BE2C (cell line): Measurements from ENCODE around the gene ARHGAP24. TPM values are rescaled to one million over a fixed set of nuclear protein-coding genes. Genes with fewer than 3 reads are reported as not detected.
A peak's percentile ranks its signal among the peaks of the same experiment; 100 is the strongest.

Source experiments
- DNase-seq: peaks from one replicate; pipeline ENCODE4 v3.0.0-alpha.2; 2020
- H3K27me3 ChIP-seq: fragments of 250-450 bp; sonication (Bioruptor Pico); 2 replicates; pipeline ENCODE4 v1.5.1; 2020; ENCODE audit warnings: mild to moderate bottlenecking
- H3K36me3 ChIP-seq: fragments of 250-450 bp; sonication (Bioruptor Pico); 2 replicates; pipeline ENCODE4 v1.5.1; 2020; ENCODE audit warnings: mild to moderate bottlenecking
- H3K4me1 ChIP-seq: fragments of 250-450 bp; sonication (Bioruptor Pico); 2 replicates; pipeline ENCODE4 v1.5.1; 2020
- H3K4me3 ChIP-seq: 2 replicates; pipeline ENCODE4 v1.5.1; 2011; ENCODE audit warnings: low read depth, low read length
- H3K9me3 ChIP-seq: fragments of 250-450 bp; sonication (Bioruptor Pico); 2 replicates; pipeline ENCODE4 v1.5.1; 2020
- polyA plus RNA-seq: library from polyadenylated mRNA; unstranded; fragments of >200 nt; gene quantifications from one replicate; pipeline ENCODE4 v1.2.1, GENCODE V29; 2012; ENCODE audit warnings: low read depth, missing spikeins; ENCODE audit not compliant: insufficient read length, insufficient read depth
- TF ChIP-seq, protein P1 (sequence below): IDR thresholded peaks from 2 replicates; pipeline ENCODE4 v1.5.1; 2012; ENCODE audit warnings: mild to moderate bottlenecking, low read depth, low read length

The ARHGAP24 gene
- 0.79 TPM for polyA plus RNA-seq

DNA sequence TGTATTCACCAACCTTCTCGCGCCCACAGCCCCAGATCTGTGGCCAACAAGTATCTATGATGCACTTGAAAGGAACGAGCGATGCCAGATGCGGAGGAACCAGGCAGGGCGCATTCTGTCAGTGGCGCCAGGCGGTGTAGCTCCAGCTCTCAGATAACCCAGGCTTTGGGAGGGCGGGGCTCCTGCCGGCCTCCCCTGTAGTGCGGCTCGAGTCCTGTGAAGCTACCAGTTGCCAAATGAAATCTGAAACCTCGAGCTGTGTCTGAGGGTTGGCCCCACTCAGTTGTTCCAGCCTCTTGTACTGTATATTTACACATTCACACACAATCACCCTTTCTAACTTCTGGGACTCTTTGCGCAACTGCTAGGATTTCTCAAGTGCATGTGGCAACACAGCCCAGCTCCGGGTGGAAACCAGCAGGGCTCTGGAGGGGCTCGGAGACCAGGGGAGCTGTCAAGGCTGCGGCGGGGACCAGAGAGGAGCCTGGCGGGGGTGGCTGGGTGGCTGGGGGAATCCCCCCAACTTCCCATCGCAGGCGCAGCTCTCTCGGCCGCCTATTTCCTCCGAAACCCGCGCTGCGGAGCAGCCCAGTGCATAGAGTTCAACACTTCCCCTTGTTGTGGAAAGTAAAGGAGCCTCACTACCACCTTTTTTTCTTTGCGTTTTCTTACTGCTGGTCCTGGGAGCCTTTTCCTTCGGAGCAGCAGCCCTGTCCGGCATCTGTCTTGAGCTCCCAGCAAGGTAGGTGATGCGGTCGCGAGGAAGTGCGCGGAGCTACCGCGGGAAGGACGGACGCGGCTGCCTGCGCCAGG, at the start of gene ARHGAP24:
TSS of gene ARHGAP24 (plus strand) at position 333 of the 813 bp plus-strand sequence.
- no peaks in the 10 kb centered on the region for H3K4me1 ChIP-seq
- TF ChIP-seq, protein P1, sequence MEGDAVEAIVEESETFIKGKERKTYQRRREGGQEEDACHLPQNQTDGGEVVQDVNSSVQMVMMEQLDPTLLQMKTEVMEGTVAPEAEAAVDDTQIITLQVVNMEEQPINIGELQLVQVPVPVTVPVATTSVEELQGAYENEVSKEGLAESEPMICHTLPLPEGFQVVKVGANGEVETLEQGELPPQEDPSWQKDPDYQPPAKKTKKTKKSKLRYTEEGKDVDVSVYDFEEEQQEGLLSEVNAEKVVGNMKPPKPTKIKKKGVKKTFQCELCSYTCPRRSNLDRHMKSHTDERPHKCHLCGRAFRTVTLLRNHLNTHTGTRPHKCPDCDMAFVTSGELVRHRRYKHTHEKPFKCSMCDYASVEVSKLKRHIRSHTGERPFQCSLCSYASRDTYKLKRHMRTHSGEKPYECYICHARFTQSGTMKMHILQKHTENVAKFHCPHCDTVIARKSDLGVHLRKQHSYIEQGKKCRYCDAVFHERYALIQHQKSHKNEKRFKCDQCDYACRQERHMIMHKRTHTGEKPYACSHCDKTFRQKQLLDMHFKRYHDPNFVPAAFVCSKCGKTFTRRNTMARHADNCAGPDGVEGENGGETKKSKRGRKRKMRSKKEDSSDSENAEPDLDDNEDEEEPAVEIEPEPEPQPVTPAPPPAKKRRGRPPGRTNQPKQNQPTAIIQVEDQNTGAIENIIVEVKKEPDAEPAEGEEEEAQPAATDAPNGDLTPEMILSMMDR: no peak
- H3K4me3 ChIP-seq: peak within 1 kb of the TSS; percentile 73
- H3K9me3 ChIP-seq: no peaks in the 10 kb centered on the region
- no peaks in the 10 kb centered on the region for H3K36me3 ChIP-seq
- peak; percentile 84 for DNase-seq
- H3K27me3 ChIP-seq: no peaks in the 10 kb centered on the region

DNA sequence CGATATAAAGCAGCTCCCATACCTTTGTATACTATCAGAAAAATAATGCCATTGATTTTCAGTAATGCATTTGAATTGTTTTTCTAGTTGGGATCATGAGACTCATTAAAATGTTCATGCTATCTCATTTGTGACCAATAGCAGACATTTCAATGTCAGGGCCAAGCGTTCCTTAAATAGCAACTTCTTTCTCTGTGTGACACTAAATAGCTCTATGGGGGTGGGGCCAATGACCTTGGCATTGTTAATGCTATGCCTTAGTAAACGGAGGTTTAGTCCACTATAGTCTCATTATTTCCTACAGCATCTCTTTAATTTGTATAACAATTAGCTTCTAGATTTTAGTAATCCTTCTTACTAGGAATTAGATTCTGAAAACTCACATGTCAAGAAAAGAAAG, 48.6 kb upstream of the ARHGAP24 start:
- Histone ChIP-seq H3K4me3 (no peak overlapping the region), H3K27me3 (no peaks in the 10 kb centered on the region), H3K4me1 (no peaks in the 10 kb centered on the region), H3K36me3 (no peaks in the 10 kb centered on the region), H3K9me3 (no peaks in the 10 kb centered on the region)
- TF ChIP-seq, protein P1: no peak
- no peak for DNase-seq

DNA sequence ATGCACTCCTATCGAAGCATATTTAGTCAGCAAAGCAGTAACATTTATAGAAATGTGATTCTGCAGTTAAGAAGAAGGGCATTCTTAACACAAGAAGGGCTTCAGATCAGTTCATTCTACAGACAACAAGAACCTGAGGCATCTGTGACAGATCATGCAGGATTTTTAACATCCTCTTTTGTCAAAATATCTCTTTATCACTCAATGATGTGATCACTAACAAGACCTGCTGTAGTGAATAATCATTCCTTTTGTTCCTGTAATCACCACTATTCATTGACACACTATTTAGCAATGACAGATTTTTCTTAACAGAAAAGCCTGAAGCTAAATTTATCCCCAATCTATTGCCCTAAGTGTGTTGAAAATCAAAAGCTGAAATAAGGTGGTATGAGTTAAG, 47.8 kb upstream of the ARHGAP24 start:
- no peak overlapping the region for H3K4me3 ChIP-seq
- no peak for DNase-seq
- H3K27me3 ChIP-seq: no peaks in the 10 kb centered on the region
- H3K9me3 ChIP-seq: no peaks in the 10 kb centered on the region
- H3K4me1 ChIP-seq: no peaks in the 10 kb centered on the region
- no peaks in the 10 kb centered on the region for H3K36me3 ChIP-seq
- TF ChIP-seq, protein P1: no peak

DNA sequence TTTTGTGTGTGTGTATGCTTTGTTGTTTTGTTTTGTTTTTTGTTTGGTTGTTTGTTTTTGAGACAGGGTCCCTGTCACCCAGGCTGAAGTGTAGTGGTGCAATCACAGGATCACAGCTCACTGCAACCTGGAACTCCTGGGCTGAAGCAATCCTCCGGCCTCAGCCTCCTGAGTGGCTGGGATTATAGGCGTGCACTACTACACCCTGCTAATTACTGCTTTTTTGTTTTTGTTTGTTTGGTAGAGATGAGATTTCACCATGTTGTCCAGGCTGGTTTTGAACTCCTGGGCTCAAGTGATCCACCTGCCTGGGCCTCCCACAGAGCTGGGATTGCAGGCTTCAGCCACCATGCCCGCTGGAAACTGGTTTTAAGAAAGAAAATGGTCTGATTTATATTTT, 44.7 kb upstream of the ARHGAP24 start:
- no peaks in the 10 kb centered on the region for H3K4me1 ChIP-seq
- no peak overlapping the region for H3K4me3 ChIP-seq
- H3K9me3 ChIP-seq: no peaks in the 10 kb centered on the region
- H3K27me3 ChIP-seq: no peaks in the 10 kb centered on the region
- DNase-seq: no peak
- no peaks in the 10 kb centered on the region for H3K36me3 ChIP-seq
- TF ChIP-seq, protein P1: no peak

DNA sequence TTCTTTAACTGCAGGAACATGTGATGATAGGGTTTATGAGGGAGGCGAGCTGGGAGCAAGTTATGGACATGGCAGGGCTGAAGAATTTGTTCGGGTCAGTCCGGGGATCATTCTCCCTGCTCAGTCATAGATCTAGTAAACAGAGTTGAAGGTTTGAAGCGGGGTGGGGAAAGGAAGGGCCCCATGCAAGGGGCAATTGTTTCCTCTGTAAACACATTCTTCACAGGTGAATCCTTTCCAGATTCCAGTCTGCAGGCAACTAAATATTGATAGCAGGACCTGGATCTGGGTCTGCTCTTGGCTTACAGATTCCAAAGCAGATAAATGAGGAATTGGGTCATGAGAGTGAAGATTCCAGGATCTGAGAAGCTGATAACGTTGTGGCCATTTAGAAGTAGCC, 44.3 kb upstream of the ARHGAP24 start:
- DNase-seq: no peak
- Histone ChIP-seq H3K4me3 (no peak overlapping the region), H3K27me3 (no peaks in the 10 kb centered on the region), H3K9me3 (no peaks in the 10 kb centered on the region), H3K4me1 (no peaks in the 10 kb centered on the region), H3K36me3 (no peaks in the 10 kb centered on the region)
- TF ChIP-seq, protein P1: no peak

DNA sequence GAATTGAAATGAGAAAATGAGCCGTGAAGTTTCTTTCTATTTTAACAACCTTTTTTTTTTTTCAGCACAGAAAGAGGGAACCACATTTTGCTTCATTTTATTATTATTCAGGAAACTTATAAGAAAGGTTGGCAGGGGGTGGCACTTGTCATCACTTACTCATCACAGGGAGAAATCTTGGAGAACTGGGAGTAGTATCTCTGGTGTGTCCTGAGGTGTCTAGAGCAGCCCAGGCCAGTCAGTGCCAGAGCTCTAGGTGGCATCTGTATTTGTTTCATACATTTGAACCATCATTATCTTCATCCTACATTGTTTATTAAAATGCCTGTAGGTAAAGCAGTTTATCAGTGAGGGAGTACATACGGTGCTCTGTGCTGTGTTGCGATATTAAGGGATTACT, 43.8 kb upstream of the ARHGAP24 start:
- H3K36me3 ChIP-seq: no peaks in the 10 kb centered on the region
- no peaks in the 10 kb centered on the region for H3K27me3 ChIP-seq
- no peaks in the 10 kb centered on the region for H3K9me3 ChIP-seq

More for the DNA sequence above, 43.8 kb upstream of the ARHGAP24 start:
- TF ChIP-seq, protein P1: no peak
- DNase-seq: no peak
- H3K4me1 ChIP-seq: no peaks in the 10 kb centered on the region
- H3K4me3 ChIP-seq: no peak overlapping the region
